ENCODE measurements around the gene FAAP20. TPM values are rescaled to one million over a fixed set of nuclear protein-coding genes. Genes with fewer than 3 reads are reported as not detected.

FAAP20 gene
- total RNA-seq, 1 experiment from 2014 or later = 112 TPM

DNA sequence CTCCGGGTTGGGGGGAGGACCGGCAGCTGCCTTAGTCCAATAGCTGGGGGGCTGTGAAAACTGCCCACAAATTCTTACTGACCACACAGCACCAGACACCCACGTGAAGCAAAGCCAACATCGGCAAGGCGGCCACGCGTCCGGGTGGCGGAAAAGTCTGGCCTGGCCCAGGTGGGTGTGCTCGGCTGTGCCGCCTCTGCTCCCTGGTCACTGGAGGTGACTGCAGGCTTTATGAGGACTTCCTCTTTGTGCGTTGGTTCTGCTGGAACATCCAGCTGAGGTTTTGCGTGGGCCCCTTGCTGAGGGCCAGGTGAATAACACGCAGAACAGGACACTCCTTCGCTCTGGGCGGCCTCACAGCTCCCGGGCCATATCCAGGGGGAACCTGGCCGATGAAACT is 35.4 kb downstream of the FAAP20 start (continued):
- TF ChIP-seq, protein P1, sequence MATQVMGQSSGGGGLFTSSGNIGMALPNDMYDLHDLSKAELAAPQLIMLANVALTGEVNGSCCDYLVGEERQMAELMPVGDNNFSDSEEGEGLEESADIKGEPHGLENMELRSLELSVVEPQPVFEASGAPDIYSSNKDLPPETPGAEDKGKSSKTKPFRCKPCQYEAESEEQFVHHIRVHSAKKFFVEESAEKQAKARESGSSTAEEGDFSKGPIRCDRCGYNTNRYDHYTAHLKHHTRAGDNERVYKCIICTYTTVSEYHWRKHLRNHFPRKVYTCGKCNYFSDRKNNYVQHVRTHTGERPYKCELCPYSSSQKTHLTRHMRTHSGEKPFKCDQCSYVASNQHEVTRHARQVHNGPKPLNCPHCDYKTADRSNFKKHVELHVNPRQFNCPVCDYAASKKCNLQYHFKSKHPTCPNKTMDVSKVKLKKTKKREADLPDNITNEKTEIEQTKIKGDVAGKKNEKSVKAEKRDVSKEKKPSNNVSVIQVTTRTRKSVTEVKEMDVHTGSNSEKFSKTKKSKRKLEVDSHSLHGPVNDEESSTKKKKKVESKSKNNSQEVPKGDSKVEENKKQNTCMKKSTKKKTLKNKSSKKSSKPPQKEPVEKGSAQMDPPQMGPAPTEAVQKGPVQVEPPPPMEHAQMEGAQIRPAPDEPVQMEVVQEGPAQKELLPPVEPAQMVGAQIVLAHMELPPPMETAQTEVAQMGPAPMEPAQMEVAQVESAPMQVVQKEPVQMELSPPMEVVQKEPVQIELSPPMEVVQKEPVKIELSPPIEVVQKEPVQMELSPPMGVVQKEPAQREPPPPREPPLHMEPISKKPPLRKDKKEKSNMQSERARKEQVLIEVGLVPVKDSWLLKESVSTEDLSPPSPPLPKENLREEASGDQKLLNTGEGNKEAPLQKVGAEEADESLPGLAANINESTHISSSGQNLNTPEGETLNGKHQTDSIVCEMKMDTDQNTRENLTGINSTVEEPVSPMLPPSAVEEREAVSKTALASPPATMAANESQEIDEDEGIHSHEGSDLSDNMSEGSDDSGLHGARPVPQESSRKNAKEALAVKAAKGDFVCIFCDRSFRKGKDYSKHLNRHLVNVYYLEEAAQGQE (IDR thresholded peaks at IDR 0.05; ENCODE audit: low read depth) = no peak
- no peak for TF ChIP-seq YY1 (IDR thresholded peaks at IDR 0.05; ENCODE audit: extremely low read depth, insufficient replicate concordance, low read depth, low read length)
- TF ChIP-seq TCF7L2 (IDR thresholded peaks at IDR 0.05; ENCODE audit: borderline replicate concordance, extremely low read depth, insufficient read depth, insufficient read length) = no peak
- no peak for TF ChIP-seq POLR2A (IDR thresholded peaks at IDR 0.05; ENCODE audit: borderline replicate concordance, extremely low read depth, insufficient read depth, insufficient read length)
- no peak for TF ChIP-seq ZFX (IDR thresholded peaks at IDR 0.05)

DNA sequence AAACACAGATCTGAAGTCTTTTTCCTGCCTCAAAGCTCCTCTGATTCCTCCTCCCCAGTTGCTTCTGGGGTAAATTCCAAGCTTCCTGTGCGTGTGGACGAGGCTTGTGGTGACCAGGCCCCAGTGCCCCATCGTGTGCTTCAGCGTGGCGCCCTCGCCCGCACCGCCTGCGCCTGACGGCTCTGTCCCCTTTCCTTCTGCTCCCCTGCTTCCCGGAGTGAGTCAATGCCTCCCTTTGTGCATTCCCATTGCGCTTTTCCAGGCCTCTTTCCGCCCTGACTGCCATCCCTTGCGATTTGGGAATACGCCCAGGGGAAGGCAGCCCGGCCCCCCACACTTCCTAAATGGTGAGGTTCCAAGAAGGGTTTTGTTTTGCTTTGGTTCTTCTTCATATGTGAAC is 36.3 kb downstream of the FAAP20 start:
- DNase-seq (ENCODE audit: low read depth, low spot score) (no peak), ATAC-seq (no peak)
- Histone ChIP-seq H3K27me3 (ENCODE audit: insufficient read depth, low read length) (no peaks in the 10 kb centered on the region), H3K79me2 (ENCODE audit: insufficient read depth, low read length) (no peaks in the 10 kb centered on the region), H3K9me2 (ENCODE audit: insufficient read depth) (no peaks in the 10 kb centered on the region), H3K27ac (ENCODE audit: low read depth, low read length) (no peak overlapping the region), H3K9ac (ENCODE audit: low read length) (no peak overlapping the region), H3K4me1 (ENCODE audit: control insufficient read depth in 1 of 2, insufficient read depth in 2 of 2, low read length in 2 of 2) (no peaks in the 10 kb centered on the region), H3K4me3 (replicated peaks in 1 of 2; ENCODE audit: low read depth in 1 of 2, low read length in 2 of 2) (no peak overlapping the region), H2AFZ (ENCODE audit: low read depth, low read length, poor library complexity, severe bottlenecking) (no peak overlapping the region), H4K20me1 (ENCODE audit: insufficient read depth) (no peaks in the 10 kb centered on the region), H3K9me3 (ENCODE audit: control insufficient read depth in 1 of 2, insufficient read depth in 1 of 2, low read depth in 1 of 2, low read length in 2 of 2) (peaks cover 0 to 4% of the 10 kb centered on the region in 2 experiments; a peak in 1 of 4 replicates), H3K4me2 (ENCODE audit: low read length) (no peak overlapping the region), H3K36me3 (ENCODE audit: control insufficient read depth in 1 of 2, insufficient read depth in 2 of 2, low read length in 2 of 2) (peaks cover 2 to 6% of the 10 kb centered on the region in 2 experiments; a peak in 2 of 4 replicates)
- intact Hi-C loops (cut with micrococcal nuclease) = no loop called here
- BruUV-seq (replicated peaks) = no TSS peak
- POLR2A ChIA-PET = no interaction called here
- CTCF ChIA-PET = no interaction called here
- TF ChIP-seq CBX3 (IDR thresholded peaks at IDR 0.05; ENCODE audit: low read depth) = no peak
- no peak for TF ChIP-seq POLR2A (IDR thresholded peaks at IDR 0.05; ENCODE audit: borderline replicate concordance, extremely low read depth, insufficient read depth, insufficient read length)
- no peak for TF ChIP-seq SIN3A (IDR thresholded peaks at IDR 0.05; ENCODE audit: low read depth)
- no peak for TF ChIP-seq JUND (IDR thresholded peaks at IDR 0.05)
- no peak for TF ChIP-seq EGR1 (IDR thresholded peaks at IDR 0.05; ENCODE audit: low read depth)
- TF ChIP-seq, protein P1 (IDR thresholded peaks at IDR 0.05; ENCODE audit: low read depth) = no peak
- no peak for TF ChIP-seq EZH2phosphoT487 (IDR thresholded peaks at IDR 0.05; ENCODE audit: borderline replicate concordance)
- TF ChIP-seq SP1 (IDR thresholded peaks at IDR 0.05; ENCODE audit: low read depth) = no peak
- no peak for TF ChIP-seq ZFX (IDR thresholded peaks at IDR 0.05)
- TF ChIP-seq FOSL1 (IDR thresholded peaks at IDR 0.05; ENCODE audit: low read depth) = no peak
- no peak for TF ChIP-seq ZNF274 (IDR thresholded peaks at IDR 0.05; ENCODE audit: low read depth, low read length)
- RAD21 ChIA-PET (ENCODE audit: low non-redundant PET in 1 of 2, low total read pairs in 2 of 2, uncharacterized antibody in 2 of 2, unreplicated experiment in 2 of 2) = no interaction called here
